ENCODE results near the gene MFAP5. TPM values are rescaled to one million over a fixed set of nuclear protein-coding genes. Genes with fewer than 3 reads are reported as not detected.

MFAP5 gene
- total RNA-seq, 1 donor from 2014 or later: 0.60 TPM

DNA sequence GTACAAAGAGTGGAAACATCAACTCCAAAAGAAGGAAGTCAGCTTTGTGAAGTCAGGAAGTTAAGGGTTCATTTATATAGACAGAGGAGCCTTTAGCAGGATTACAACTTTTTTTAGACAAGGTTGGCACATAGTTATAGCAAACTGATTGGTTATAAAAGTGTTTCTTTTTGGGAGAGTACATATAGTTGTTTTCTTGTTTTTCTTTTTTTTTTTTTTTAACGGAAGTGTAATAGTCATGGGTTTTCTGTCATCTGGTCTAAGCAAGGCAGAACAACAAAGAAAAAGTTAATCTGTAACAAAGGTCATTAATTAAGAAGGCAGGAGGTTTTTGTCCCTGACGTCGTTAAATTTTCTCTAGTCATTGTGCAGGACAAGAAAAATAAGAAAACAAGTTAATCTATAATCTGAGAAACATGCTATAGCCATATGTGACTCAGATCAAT lies 13.0 kb upstream of the MFAP5 start:
- Mint-ChIP-seq H3K4me1 (peaks cover 27% of the 10 kb centered on the region), H3K4me3 (no peak overlapping the region), H3K9me3 (peaks cover 10% of the 10 kb centered on the region), H3K27me3 (ENCODE audit: low read depth) (no peaks in the 10 kb centered on the region), H3K36me3 (no peaks in the 10 kb centered on the region), H3K27ac (peak overlapping the region; percentile 71)
- DNase-seq (ENCODE audit: low spot score in 2 of 2, unreplicated experiment in 2 of 2): no peak
- TF ChIP-seq, protein P1, sequence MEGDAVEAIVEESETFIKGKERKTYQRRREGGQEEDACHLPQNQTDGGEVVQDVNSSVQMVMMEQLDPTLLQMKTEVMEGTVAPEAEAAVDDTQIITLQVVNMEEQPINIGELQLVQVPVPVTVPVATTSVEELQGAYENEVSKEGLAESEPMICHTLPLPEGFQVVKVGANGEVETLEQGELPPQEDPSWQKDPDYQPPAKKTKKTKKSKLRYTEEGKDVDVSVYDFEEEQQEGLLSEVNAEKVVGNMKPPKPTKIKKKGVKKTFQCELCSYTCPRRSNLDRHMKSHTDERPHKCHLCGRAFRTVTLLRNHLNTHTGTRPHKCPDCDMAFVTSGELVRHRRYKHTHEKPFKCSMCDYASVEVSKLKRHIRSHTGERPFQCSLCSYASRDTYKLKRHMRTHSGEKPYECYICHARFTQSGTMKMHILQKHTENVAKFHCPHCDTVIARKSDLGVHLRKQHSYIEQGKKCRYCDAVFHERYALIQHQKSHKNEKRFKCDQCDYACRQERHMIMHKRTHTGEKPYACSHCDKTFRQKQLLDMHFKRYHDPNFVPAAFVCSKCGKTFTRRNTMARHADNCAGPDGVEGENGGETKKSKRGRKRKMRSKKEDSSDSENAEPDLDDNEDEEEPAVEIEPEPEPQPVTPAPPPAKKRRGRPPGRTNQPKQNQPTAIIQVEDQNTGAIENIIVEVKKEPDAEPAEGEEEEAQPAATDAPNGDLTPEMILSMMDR (IDR thresholded peaks at IDR 0.05; ENCODE audit: unreplicated experiment): no peak

- DNase-seq (ENCODE audit: low spot score in 2 of 2, unreplicated experiment in 2 of 2): no peak
- H3K4me3 Mint-ChIP-seq: no peak overlapping the region
- peaks cover 14% of the 10 kb centered on the region for H3K4me1 Mint-ChIP-seq
- no peaks in the 10 kb centered on the region for H3K27me3 Mint-ChIP-seq (ENCODE audit: low read depth)
- TF ChIP-seq, protein P1 (IDR thresholded peaks at IDR 0.05; ENCODE audit: unreplicated experiment): no peak
- H3K27ac Mint-ChIP-seq: no peak overlapping the region
- H3K9me3 Mint-ChIP-seq: peaks cover 20% of the 10 kb centered on the region
- no peaks in the 10 kb centered on the region for H3K36me3 Mint-ChIP-seq
Measured at GRCh38 chr12:8672381-8672780, 9.8 kb upstream of the MFAP5 start.

DNA sequence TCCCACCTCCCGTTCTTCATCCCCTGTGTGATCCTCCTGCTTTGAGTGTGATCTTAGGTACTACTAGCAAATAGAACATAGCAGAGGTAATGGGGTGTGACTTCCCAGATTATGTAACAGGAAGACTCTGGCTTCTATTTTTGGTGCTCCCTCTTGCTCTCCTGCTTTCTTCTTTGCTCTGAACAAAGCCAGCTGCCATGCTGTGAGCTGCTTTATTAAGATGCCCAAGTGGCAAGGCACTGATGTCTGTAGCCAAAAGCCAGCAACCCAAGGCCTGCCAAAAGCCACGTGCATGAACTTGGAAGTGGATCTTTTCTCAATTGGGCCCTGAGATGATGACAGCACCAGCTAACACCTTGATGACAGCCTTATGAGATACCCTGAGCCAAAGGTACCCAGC lies 5.8 kb upstream of the MFAP5 start:
- peaks cover 20% of the 10 kb centered on the region for H3K9me3 Mint-ChIP-seq
- peaks cover 9% of the 10 kb centered on the region for H3K4me1 Mint-ChIP-seq
- DNase-seq (ENCODE audit: low spot score in 2 of 2, unreplicated experiment in 2 of 2): no peak

GRCh38 chr12:8667270-8667669 lies 4.6 kb upstream of the MFAP5 start:
- no peak overlapping the region for H3K27ac Mint-ChIP-seq
- H3K4me1 Mint-ChIP-seq: peaks cover 9% of the 10 kb centered on the region
- no peak overlapping the region for H3K4me3 Mint-ChIP-seq
- TF ChIP-seq, protein P1 (IDR thresholded peaks at IDR 0.05; ENCODE audit: unreplicated experiment): no peak
- H3K36me3 Mint-ChIP-seq: no peaks in the 10 kb centered on the region
- H3K9me3 Mint-ChIP-seq: peaks cover 15% of the 10 kb centered on the region
- no peaks in the 10 kb centered on the region for H3K27me3 Mint-ChIP-seq (ENCODE audit: low read depth)
- no peak for DNase-seq (ENCODE audit: low spot score in 2 of 2, unreplicated experiment in 2 of 2)

More for the DNA sequence above, 5.8 kb upstream of the MFAP5 start:
- Mint-ChIP-seq H3K4me3 (no peak overlapping the region), H3K36me3 (no peaks in the 10 kb centered on the region), H3K27ac (no peak overlapping the region), H3K27me3 (ENCODE audit: low read depth) (no peaks in the 10 kb centered on the region)
- TF ChIP-seq, protein P1 (IDR thresholded peaks at IDR 0.05; ENCODE audit: unreplicated experiment): no peak

DNA sequence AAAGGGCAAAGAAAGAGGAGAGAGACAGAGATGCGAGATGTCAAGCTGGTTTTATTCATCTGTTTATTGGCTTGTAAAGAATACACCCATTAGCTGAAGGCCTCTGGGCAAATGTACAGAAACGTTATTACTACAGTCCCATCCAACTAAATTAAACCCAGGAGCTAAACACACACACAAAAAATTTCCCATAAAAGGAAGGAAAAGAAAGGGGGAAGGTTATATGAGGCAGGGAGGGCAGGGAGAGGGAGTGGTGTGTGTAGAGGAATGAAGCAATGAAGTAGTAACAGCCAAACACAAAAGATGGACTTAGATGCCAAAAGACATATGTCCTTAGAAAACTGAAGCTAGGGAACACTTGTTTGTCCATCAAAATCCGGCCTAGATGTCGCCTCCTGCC lies 3.1 kb upstream of the MFAP5 start:
- H3K27ac Mint-ChIP-seq: no peak overlapping the region
- DNase-seq (ENCODE audit: low spot score in 2 of 2, unreplicated experiment in 2 of 2): no peak
- H3K27me3 Mint-ChIP-seq (ENCODE audit: low read depth): no peaks in the 10 kb centered on the region
- no peaks in the 10 kb centered on the region for H3K36me3 Mint-ChIP-seq
- H3K4me1 Mint-ChIP-seq: peaks cover 9% of the 10 kb centered on the region
- peaks cover 10% of the 10 kb centered on the region for H3K9me3 Mint-ChIP-seq
- TF ChIP-seq, protein P1 (IDR thresholded peaks at IDR 0.05; ENCODE audit: unreplicated experiment): no peak
- no peak overlapping the region for H3K4me3 Mint-ChIP-seq
